ENCODE measurements around the gene INSIG1. TPM values are rescaled to one million over a fixed set of nuclear protein-coding genes. Genes with fewer than 3 reads are reported as not detected.

INSIG1 gene
- total RNA-seq, 1 donor from 2014 or later, result 90.7 TPM

- no peak overlapping the region for H3K4me3 ChIP-seq
- TF ChIP-seq CTCF (IDR thresholded peaks at IDR 0.05), result no peak
- H3K4me1 ChIP-seq, result no peaks in the 10 kb centered on the region
- no peak for DNase-seq
- no peaks in the 10 kb centered on the region for H3K27me3 ChIP-seq
- no peaks in the 10 kb centered on the region for H3K9me3 ChIP-seq
- intact Hi-C loops (cut with DNase I), result no loop called here
- H3K36me3 ChIP-seq, result no peaks in the 10 kb centered on the region
- no peak for ATAC-seq
- no peak overlapping the region for H3K27ac ChIP-seq
Measured at GRCh38 chr7:155291729-155292128, 5.9 kb upstream of the INSIG1 start.

GRCh38 chr7:155292680-155293226 lies 4.9 kb upstream of the INSIG1 start:
- Histone ChIP-seq H3K27me3 (no peaks in the 10 kb centered on the region), H3K27ac (no peak overlapping the region), H3K36me3 (no peaks in the 10 kb centered on the region), H3K4me3 (no peak overlapping the region), H3K9me3 (no peaks in the 10 kb centered on the region), H3K4me1 (no peaks in the 10 kb centered on the region)
- intact Hi-C loops (cut with DNase I), result no loop called here
- no peak for DNase-seq
- ATAC-seq, result no peak
- no peak for TF ChIP-seq CTCF (IDR thresholded peaks at IDR 0.05)

GRCh38 chr7:155293721-155294510 lies 3.8 kb upstream of the INSIG1 start:
- no peak for ATAC-seq
- no peaks in the 10 kb centered on the region for H3K27me3 ChIP-seq
- no peak for TF ChIP-seq CTCF (IDR thresholded peaks at IDR 0.05)

GRCh38 chr7:155294511-155294778 lies 3.2 kb upstream of the INSIG1 start:
- no peaks in the 10 kb centered on the region for H3K9me3 ChIP-seq
- TF ChIP-seq CTCF (IDR thresholded peaks at IDR 0.05), result no peak
- ATAC-seq (no peak), DNase-seq (no peak)
- H3K27me3 ChIP-seq, result no peaks in the 10 kb centered on the region
- H3K4me1 ChIP-seq, result peaks cover 3% of the 10 kb centered on the region
- no peak overlapping the region for H3K27ac ChIP-seq
- intact Hi-C loops (cut with DNase I), result no loop called here
- no peak overlapping the region for H3K4me3 ChIP-seq
- H3K36me3 ChIP-seq, result no peaks in the 10 kb centered on the region

More at GRCh38 chr7:155293721-155294510, 3.8 kb upstream of the INSIG1 start:
- Histone ChIP-seq H3K4me3 (no peak overlapping the region), H3K27ac (no peak overlapping the region), H3K36me3 (no peaks in the 10 kb centered on the region), H3K4me1 (no peaks in the 10 kb centered on the region), H3K9me3 (no peaks in the 10 kb centered on the region)
- no peak for DNase-seq
- intact Hi-C loops (cut with DNase I), result no loop called here

- Histone ChIP-seq H3K4me3 (no peak overlapping the region), H3K36me3 (no peaks in the 10 kb centered on the region), H3K9me3 (no peaks in the 10 kb centered on the region), H3K4me1 (peaks cover 12% of the 10 kb centered on the region), H3K27me3 (no peaks in the 10 kb centered on the region), H3K27ac (no peak overlapping the region)
- no peak for DNase-seq
- intact Hi-C loops (cut with DNase I), result no loop called here
- no peak for ATAC-seq
- no peak for TF ChIP-seq CTCF (IDR thresholded peaks at IDR 0.05)
Measured at GRCh38 chr7:155295511-155295910, 2.2 kb upstream of the INSIG1 start.

Data from upper lobe of right lung (tissue), 1 donor.